Measurements from ENCODE around the gene TOP2B. TPM values are rescaled to one million over a fixed set of nuclear protein-coding genes. Genes with fewer than 3 reads are reported as not detected.

Gene TOP2B
- polyA plus RNA-seq, 5 donors: 199 to 341 (median 295) TPM

- no peak for DNase-seq
These were observed 79.1 kb downstream of the TOP2B start for GRCh38 chr3:25585361-25586166.

GRCh38 chr3:25584011-25584789 lies 80.5 kb downstream of the TOP2B start:
- no peak for DNase-seq

DNA sequence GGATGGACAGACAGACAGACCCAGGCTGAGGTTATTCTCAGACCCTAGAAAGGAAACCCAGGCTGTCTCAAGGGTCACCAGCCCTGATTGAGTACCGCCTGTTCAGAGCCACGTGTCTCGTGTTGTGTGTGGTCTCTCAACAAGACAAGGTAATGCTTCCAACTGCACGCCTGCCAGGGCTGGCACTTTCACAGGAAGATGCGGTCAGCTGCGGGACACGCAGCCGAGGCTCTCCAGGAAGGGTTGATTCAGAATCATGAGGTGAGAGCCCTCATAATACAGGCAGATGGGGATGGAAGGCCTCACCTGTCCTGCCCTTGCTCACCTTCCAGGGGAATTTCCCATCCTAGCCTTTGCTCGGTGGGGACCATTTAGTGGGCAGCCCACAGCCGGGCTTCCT lies 81.4 kb downstream of the TOP2B start:
- DNase-seq: no peak

GRCh38 chr3:25582242-25582641 lies 82.5 kb downstream of the TOP2B start:
- DNase-seq: no peak

DNA sequence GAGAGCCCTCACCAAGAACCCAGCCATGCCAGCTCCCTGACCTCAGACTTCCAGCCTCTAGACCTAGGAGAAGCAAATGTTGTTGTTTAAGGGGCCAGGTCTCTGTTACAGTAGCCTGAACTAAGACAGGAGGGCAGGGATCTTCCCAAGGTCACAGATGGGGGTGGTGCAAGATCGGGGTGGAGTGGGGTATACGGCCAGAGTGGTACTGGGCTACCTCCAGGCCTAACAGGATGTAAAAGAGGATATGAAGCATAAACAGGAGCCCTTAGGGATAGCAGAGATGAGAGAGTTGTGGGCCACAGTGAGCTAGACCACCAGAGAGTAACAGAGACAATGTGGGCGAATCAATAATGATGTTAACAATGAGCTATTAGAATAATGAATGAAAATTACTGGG lies 82.9 kb downstream of the TOP2B start:
- DNase-seq: no peak

DNA sequence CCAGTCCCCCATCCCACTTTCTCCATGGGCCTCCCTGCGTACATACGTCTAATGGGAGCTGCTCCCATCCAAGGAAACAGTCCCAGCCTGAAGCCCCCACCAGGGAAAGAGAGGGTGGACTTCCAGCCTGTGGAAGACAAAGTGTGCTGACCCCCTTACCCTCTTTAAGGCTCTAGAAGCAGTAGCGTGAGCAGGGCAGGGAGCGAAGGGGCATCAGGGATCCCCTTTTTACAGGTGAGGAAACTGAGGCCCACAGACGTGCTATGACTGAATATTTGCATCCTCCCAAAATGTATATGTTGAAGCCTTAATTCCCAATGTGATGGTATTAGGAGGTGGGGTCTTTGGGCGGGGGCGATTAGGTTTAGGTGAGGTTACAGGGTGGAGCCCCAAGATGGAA lies 83.4 kb downstream of the TOP2B start:
- DNase-seq: no peak

GRCh38 chr3:25580534-25580933 lies 84.2 kb downstream of the TOP2B start:
- DNase-seq: no peak

GRCh38 chr3:25578059-25578458 lies 86.6 kb downstream of the TOP2B start:
- DNase-seq: no peak

DNA sequence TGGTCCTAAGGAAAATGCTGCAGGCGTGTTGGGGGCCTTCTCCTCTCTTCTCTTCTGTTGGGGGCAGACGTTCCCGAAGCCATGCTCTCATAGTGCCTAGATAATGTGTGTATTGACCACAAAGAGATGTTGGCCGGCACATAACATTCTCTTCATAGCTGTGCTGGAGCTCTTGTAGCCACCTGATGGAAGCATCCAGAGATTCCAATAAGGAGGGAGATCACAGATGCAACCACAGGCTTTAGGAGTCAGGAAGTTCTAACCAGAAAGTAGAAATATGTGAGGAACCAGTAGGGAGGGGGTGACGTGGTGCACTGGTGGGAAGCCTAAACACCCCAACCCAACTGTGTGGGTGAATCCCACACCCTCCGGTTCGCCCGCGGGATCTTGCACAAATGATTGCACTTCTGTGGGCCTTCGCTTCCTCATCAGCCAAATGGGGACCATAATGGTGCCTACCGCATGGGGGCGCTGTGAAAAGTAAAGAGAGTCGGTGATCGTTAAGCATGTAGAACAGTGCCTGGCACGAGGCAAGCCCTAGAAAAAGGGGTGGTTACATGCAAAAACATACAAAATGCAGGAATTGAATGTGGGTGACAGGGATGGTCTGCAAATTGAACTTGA lies 87.8 kb downstream of the TOP2B start:
- DNase-seq: no peak

GRCh38 chr3:25576146-25576545 lies 88.6 kb downstream of the TOP2B start:
- DNase-seq: no peak

DNA sequence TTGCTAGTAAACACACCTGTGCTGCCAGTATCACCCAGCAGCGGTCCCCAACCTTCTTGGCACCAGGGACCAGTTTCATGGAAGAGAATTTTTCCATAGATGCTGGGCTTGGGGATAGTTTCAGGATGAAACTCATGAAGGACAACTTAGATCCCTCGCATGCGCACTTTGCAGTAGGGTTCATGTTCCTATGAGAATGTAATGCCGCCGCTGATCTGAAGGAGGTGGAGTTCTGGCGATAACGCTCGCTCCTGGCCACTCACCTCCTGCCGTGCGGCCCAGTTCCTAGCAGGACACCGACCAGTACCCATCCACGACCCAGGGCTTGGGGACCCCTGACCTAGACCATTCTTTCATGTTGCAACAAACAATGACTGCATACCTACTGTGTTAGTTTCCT lies 89.7 kb downstream of the TOP2B start:
- no peak for DNase-seq

DNA sequence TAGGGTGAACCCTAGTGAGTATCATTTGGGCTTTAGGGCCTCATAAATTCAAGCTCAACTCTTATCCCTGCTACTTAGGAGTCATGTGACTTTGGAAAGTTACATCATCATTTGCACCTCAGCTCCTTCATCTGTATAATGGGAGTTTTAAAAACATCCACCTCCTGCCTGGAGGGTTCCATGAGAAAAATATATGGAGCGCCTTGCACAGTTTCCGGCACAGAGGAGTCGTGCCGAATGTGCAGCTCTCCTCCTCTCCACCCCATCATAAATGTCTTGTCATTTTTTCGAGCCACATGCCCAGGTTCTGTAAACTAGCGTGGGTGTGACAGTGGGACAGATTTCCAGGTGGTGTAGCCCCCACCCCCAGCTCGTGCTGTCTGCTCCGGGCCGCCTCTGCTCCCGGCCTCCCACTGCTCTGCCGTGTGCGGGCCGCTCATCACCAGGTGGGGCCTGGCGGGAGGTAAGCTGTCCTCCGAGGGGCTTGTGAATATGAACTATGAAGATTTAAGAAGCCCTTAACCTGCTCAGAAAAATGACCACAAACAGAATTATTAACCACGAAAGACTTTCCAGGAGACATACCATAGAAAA lies 90.4 kb downstream of the TOP2B start:
- no peak for DNase-seq

DNA sequence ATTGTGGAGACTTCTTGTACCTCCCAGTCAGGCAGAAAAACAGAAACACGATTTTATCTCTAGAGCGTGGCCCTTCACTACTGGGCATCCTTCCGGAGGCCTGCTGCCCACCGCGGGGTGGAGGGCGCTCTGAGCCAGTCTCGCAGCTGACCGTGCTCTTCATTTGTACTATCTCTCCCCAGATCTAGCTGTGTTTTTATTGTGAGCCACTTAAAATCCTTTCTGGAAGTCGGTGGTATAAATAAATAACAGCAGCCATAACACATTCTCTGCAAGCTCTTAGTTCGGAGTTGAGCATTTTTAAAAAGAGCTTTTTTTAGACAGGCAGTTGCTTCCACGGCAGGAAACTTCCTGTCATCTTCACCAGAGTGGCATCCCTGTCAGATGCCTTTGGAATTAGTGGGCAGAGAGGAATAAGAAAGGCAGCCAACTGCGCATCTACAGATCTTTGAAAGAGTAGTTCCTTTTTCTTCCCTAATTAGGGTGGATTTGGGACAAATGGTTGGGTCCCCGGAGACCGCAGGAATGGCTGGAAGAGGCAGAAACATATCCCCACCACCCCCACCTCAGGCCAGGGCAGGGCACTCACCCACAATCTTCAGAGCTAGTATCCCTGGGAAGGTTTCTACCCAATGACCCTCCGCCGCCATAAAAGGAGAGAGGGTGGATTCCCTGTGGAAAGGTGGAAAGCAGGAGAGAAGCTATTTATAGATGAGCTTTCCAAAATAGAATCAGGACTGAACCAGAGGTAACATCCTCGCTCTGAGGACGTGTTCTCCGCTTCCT lies 91.1 kb downstream of the TOP2B start:
- no peak for DNase-seq

- no peak for DNase-seq
These were observed 91.8 kb downstream of the TOP2B start for GRCh38 chr3:25572919-25573385.

GRCh38 chr3:25572336-25572735 lies 92.4 kb downstream of the TOP2B start:
- DNase-seq: no peak

- no peak for DNase-seq
These were observed 93.4 kb downstream of the TOP2B start for GRCh38 chr3:25571285-25571684.

DNA sequence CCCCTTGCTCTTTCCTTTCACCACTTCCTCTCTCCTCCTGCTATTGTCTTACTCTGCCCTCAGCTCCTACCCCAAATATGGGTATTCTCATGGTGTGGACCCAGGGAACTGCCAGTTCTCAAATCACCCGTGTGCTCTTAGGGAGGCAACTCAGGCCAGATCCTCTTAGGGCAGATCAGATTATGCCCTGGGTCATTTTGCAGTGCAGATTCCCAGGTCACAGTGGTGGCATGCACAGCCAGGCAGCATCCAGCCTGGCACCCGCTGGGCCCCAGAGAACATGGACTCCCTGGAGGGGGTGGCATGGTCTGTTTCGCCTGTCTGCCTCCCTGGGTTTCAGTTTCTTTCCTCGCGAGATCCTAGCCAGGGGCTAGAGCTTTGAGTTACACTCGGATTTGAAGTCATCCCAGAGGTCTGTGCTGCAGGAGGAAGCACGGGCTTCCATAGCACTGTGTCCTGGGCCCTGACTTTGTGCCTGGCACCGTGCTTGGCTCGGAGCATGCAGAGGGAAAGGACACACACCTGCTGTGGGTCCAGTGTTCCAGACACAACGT lies 96.1 kb downstream of the TOP2B start:
- DNase-seq: no peak

- no peak for DNase-seq
These were observed 96.7 kb downstream of the TOP2B start for GRCh38 chr3:25567806-25568524.

GRCh38 chr3:25567388-25567787 lies 97.3 kb downstream of the TOP2B start:
- no peak for DNase-seq

DNA sequence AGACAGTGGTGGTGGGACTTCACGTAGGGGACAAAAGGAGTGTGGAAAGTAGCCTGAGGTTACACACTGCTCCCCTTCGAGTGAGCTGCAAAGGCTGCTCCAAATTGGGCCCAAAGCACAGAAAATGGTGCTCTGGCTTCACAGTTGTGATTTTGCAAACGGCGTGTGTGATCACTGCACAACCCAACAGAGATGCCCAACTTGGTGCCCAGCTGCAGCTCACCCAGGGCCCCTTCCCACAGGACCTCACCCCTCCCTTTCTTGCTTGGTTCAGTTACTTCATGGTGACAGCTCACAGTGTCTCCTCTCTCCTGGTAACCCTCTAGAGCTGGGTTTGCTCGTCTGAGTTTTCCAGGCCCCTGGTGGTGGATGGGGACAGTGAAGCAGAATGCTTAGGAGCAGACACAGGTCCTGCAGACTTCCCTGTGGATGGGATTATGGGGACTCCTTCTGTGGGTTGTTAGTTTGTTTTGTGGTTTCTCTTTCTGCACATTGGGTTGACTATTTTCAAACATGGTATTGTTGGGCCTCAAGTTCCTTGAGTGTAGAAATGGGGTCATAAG lies 98.3 kb downstream of the TOP2B start:
- no peak for DNase-seq

Measured in right lung (tissue), 5 donors.